Smooth muscle cell (in vitro differentiated cells): ENCODE results near the gene KCTD7. TPM values are rescaled to one million over a fixed set of nuclear protein-coding genes. Genes with fewer than 3 reads are reported as not detected.
"Not testable (repeated sequence)": the region's sequence is repeated elsewhere in the genome, so short reads cannot be mapped to it uniquely, and the experiment has no call there.

ENCODE experiments used
- DNase-seq: peaks from one replicate; lab custom pipeline; 2025; ENCODE audit not compliant: unreplicated experiment; lab: John Stamatoyannopoulos, UW
- H2AFZ ChIP-seq: fragments of 200-600 bp; sonication (generic); 2 replicates; pipeline ENCODE4 v1.6.0; 2016; ENCODE audit warnings: antibody characterized with exemption, low read depth, mild to moderate bottlenecking
- H3F3A ChIP-seq: fragments of 200-600 bp; sonication (generic); 2 replicates; pipeline ENCODE4 v1.6.0; 2017; ENCODE audit warnings: antibody characterized with exemption, low read depth
- H3K27ac ChIP-seq: fragments of 200-600 bp; sonication (generic); 2 replicates; pipeline ENCODE4 v1.5.1; 2016; ENCODE audit warnings: low read depth, mild to moderate bottlenecking
- H3K27me3 ChIP-seq: fragments of 200-600 bp; sonication (generic); 2 replicates; pipeline ENCODE4 v1.6.1; 2016; ENCODE audit warnings: low read depth, mild to moderate bottlenecking
- H3K36me3 ChIP-seq: fragments of 200-600 bp; sonication (generic); 2 replicates; pipeline ENCODE4 v1.5.1; 2016; ENCODE audit warnings: low read depth
- H3K4me1 ChIP-seq: fragments of 200-600 bp; sonication (generic); 2 replicates; pipeline ENCODE4 v1.5.1; 2016; ENCODE audit warnings: low read depth
- H3K4me2 ChIP-seq: fragments of 200-600 bp; sonication (generic); 2 replicates; pipeline ENCODE4 v1.6.0; 2016; ENCODE audit warnings: mild to moderate bottlenecking
- H3K4me3 ChIP-seq: fragments of 200-600 bp; sonication (generic); 2 replicates; pipeline ENCODE4 v1.5.1; 2016; ENCODE audit warnings: mild to moderate bottlenecking
- H3K79me2 ChIP-seq: fragments of 200-600 bp; sonication (generic); 2 replicates; pipeline ENCODE4 v1.6.0; 2016; ENCODE audit warnings: low read depth, mild to moderate bottlenecking
- H3K9ac ChIP-seq: fragments of 200-600 bp; sonication (generic); 2 replicates; pipeline ENCODE4 v1.6.0; 2016; ENCODE audit warnings: low read depth
- H3K9me3 ChIP-seq: fragments of 200-600 bp; sonication (generic); replicated peaks from 2 replicates; pipeline ENCODE4 v1.5.1; 2016; ENCODE audit warnings: low read depth
- H4K20me1 ChIP-seq: fragments of 200-600 bp; sonication (generic); 2 replicates; pipeline ENCODE4 v1.6.0; 2016; ENCODE audit warnings: low read depth
- WGBS: methylation state at CpG from one replicate; pipeline ENCODE4 v1.1.7; 2016; ENCODE audit warnings: low lambda C conversion rate; 5-methylcytosine and 5-hydroxymethylcytosine counted together
- polyA plus RNA-seq: library from polyadenylated mRNA; unstranded; fragments of >200 nt; fragmentation: Nextera tagmentation; extraction: Ambion mirVana; gene quantifications from 2 replicates; pipeline ENCODE4 v1.2.1, GENCODE V29; 2016
- total RNA-seq: library from RNA; depleted of rRNA; stranded (reverse); fragments of >200 nt; gene quantifications from 2 replicates; pipeline ENCODE4 v1.2.3, GENCODE V29; 2014
- TF ChIP-seq, protein P1 (sequence below): fragments of 200-600 bp; sonication (generic); IDR thresholded peaks from 2 replicates; pipeline ENCODE4 v1.5.1; 2017; ENCODE audit warnings: borderline replicate concordance, mild to moderate bottlenecking, antibody characterized with exemption; ENCODE audit not compliant: insufficient read depth, poor library complexity, severe bottlenecking

Gene KCTD7
- total and polyA plus RNA-seq, 2 experiments from 2014 or later: 3.9 to 6.3 TPM

DNA sequence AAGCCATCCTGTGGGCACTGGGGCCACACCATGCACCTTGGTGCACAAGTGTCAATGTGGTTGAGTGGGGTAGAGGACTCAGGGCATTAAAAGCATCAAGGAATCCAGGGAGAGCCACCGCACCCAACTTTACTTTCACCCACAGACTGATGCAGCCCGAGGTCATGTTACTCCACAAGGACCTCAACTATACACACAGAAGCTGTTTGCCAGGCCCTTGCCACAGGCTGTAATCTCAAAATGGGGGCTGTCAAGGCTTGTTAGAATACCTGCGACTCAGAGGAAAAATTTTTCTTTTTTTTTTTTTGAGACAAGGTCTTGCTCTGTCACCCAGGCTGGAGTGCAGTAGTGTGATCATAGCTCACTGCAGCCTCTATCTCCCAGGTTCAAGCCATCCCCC is 26.5 kb upstream of the KCTD7 start:
- Histone ChIP-seq H3K27ac (no peak overlapping the region), H3K9me3 (no peaks in the 10 kb centered on the region), H3K79me2 (no peaks in the 10 kb centered on the region), H3K4me2 (no peak overlapping the region), H3K9ac (no peak overlapping the region), H3K27me3 (no peaks in the 10 kb centered on the region), H3K4me3 (no peak overlapping the region), H2AFZ (no peak overlapping the region), H3K4me1 (no peaks in the 10 kb centered on the region), H4K20me1 (no peaks in the 10 kb centered on the region), H3K36me3 (no peaks in the 10 kb centered on the region), H3F3A (no peaks in the 10 kb centered on the region)
- 95% methylated on average over 3 of the region's 3 CpGs for WGBS
- DNase-seq: no peak
- TF ChIP-seq, protein P1, sequence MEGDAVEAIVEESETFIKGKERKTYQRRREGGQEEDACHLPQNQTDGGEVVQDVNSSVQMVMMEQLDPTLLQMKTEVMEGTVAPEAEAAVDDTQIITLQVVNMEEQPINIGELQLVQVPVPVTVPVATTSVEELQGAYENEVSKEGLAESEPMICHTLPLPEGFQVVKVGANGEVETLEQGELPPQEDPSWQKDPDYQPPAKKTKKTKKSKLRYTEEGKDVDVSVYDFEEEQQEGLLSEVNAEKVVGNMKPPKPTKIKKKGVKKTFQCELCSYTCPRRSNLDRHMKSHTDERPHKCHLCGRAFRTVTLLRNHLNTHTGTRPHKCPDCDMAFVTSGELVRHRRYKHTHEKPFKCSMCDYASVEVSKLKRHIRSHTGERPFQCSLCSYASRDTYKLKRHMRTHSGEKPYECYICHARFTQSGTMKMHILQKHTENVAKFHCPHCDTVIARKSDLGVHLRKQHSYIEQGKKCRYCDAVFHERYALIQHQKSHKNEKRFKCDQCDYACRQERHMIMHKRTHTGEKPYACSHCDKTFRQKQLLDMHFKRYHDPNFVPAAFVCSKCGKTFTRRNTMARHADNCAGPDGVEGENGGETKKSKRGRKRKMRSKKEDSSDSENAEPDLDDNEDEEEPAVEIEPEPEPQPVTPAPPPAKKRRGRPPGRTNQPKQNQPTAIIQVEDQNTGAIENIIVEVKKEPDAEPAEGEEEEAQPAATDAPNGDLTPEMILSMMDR: no peak

DNA sequence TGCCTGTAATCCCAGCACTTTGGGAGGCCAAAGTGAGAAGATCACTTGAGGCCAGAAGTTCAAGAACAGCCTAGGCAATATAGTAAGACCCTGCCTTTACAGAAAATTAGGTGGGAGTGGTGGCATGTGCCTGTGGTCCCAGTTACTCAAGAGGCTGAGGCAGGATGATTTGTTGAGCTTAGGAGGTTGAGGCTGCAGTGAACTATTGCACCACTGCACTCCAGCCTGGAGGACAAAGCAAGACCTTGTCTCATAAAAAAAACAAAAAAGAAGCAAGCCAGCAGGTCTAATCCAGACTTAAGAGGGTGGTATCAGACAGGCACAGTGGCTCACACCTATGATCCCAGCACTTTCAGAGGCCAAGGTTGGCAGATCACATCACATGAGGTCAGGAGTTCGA is 24.5 kb upstream of the KCTD7 start:
- Histone ChIP-seq H3K36me3 (no peaks in the 10 kb centered on the region), H4K20me1 (no peaks in the 10 kb centered on the region), H3F3A (no peaks in the 10 kb centered on the region), H3K27ac (no peak overlapping the region), H3K4me3 (no peak overlapping the region), H3K9me3 (no peaks in the 10 kb centered on the region), H2AFZ (no peak overlapping the region), H3K79me2 (no peaks in the 10 kb centered on the region), H3K27me3 (no peaks in the 10 kb centered on the region), H3K9ac (no peak overlapping the region), H3K4me2 (no peak overlapping the region), H3K4me1 (no peaks in the 10 kb centered on the region)
- DNase-seq: no peak
- TF ChIP-seq, protein P1: no peak
- 100% methylated on average over 1 of the region's 1 CpG for WGBS

- not testable (repeated sequence) for H3K27ac ChIP-seq, H2AFZ ChIP-seq, H3K4me3 ChIP-seq, H3K79me2 ChIP-seq, DNase-seq, H3K27me3 ChIP-seq, H3F3A ChIP-seq, H3K9ac ChIP-seq, H3K9me3 ChIP-seq, H3K4me2 ChIP-seq, H4K20me1 ChIP-seq, H3K4me1 ChIP-seq, H3K36me3 ChIP-seq
- 82% methylated on average over 34 of the region's 34 CpGs for WGBS
Observed at GRCh38 chr7:66606540-66607291, 22.0 kb upstream of the KCTD7 start.

DNA sequence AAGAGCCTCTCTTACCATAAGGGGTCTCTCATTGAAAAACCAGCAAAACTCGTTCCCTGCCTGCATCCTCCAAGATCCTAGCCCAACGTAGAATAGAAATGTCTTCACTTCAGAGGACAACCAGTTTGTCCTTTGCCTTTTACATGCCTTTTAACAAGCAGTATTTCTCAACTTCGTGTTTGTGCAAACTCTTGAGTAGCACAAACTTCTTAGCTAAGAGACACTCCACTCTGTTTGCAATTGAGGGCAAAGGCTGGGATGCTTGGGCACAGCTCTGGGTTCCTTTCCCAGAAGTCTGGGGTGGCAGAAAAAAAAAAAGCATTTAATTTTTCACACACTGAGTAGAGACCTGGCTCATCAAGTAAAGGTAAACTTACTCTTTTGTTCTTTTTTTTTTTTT is 19.5 kb upstream of the KCTD7 start:
- no peak overlapping the region for H3K27ac ChIP-seq
- no peak overlapping the region for H3K4me2 ChIP-seq
- H3K27me3 ChIP-seq: no peaks in the 10 kb centered on the region
- H2AFZ ChIP-seq: no peak overlapping the region
- TF ChIP-seq, protein P1: no peak
- H3K9ac ChIP-seq: no peak overlapping the region
- no peaks in the 10 kb centered on the region for H3F3A ChIP-seq
- H3K79me2 ChIP-seq: no peaks in the 10 kb centered on the region
- no peaks in the 10 kb centered on the region for H3K9me3 ChIP-seq
- H4K20me1 ChIP-seq: no peaks in the 10 kb centered on the region
- no peak overlapping the region for H3K4me3 ChIP-seq
- no peaks in the 10 kb centered on the region for H3K36me3 ChIP-seq
- WGBS: 60% methylated on average over 3 of the region's 3 CpGs
- no peak for DNase-seq
- H3K4me1 ChIP-seq: no peaks in the 10 kb centered on the region

GRCh38 chr7:66614596-66614995 is 14.1 kb upstream of the KCTD7 start:
- not testable (repeated sequence) for H3K4me3 ChIP-seq, H3K4me1 ChIP-seq, H3K27me3 ChIP-seq, H2AFZ ChIP-seq, H4K20me1 ChIP-seq, H3K9ac ChIP-seq, H3F3A ChIP-seq, H3K36me3 ChIP-seq, H3K4me2 ChIP-seq, H3K27ac ChIP-seq, H3K9me3 ChIP-seq, H3K79me2 ChIP-seq, DNase-seq
- 96% methylated on average over 15 of the region's 33 CpGs for WGBS
